C4-2B (cell line): Measurements from ENCODE around the gene ROR1.

ENCODE experiments used
- ZFX ChIP-seq: fragments of 450-650 bp; IDR thresholded peaks from 2 replicates; pipeline ENCODE4 v1.6.1; 2017
- TF ChIP-seq, protein P1 (sequence below): fragments of 450-650 bp; conservative IDR thresholded peaks from 2 replicates; pipeline ENCODE4 v1.5.1; 2017; ENCODE audit warnings: mild to moderate bottlenecking

DNA sequence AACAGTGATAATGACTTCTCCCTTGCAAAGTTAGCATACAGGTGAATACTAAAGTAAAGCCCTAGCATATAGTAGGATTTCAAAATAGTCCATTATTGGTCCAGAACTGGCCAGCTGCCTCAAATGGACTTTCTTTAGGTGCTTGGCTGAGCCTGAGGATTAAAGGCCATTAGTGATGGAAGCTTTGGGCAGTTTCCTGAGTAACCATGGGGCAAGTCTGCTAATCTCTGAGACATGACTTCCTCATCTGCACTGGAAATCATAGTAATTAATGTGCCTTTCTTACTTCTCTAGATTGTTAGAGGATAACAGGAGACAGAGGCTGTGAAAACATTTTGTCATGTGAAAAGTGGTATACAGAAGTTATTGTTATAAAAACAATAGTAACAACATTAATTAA, 273.1 kb downstream of the ROR1 start:
- TF ChIP-seq, protein P1, sequence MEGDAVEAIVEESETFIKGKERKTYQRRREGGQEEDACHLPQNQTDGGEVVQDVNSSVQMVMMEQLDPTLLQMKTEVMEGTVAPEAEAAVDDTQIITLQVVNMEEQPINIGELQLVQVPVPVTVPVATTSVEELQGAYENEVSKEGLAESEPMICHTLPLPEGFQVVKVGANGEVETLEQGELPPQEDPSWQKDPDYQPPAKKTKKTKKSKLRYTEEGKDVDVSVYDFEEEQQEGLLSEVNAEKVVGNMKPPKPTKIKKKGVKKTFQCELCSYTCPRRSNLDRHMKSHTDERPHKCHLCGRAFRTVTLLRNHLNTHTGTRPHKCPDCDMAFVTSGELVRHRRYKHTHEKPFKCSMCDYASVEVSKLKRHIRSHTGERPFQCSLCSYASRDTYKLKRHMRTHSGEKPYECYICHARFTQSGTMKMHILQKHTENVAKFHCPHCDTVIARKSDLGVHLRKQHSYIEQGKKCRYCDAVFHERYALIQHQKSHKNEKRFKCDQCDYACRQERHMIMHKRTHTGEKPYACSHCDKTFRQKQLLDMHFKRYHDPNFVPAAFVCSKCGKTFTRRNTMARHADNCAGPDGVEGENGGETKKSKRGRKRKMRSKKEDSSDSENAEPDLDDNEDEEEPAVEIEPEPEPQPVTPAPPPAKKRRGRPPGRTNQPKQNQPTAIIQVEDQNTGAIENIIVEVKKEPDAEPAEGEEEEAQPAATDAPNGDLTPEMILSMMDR, result no peak
- TF ChIP-seq ZFX, result no peak
